Measurements from ENCODE around the gene GNL3. TPM values are rescaled to one million over a fixed set of nuclear protein-coding genes. Genes with fewer than 3 reads are reported as not detected.

GNL3 gene
- total RNA-seq, 3 donors from 2014 or later, result 324 to 336 (median 330) TPM

Other genes with a start within 250 kb of the GNL3 start
- under 1 TPM; 0.05 to 0.24 (median 0.08) TPM for gene SEMA3G, start 240.9 kb upstream of the GNL3 start, total RNA-seq
- gene TNNC1, start 232.0 kb upstream of the GNL3 start, total RNA-seq, result 1 to 10 TPM in 2 of 3 donors, under 1 TPM in 1; 0.46 to 1.4 (median 1.1) TPM
- gene NISCH, start 230.4 kb upstream of the GNL3 start, total RNA-seq, result 10 to 100 TPM; 60.2 to 69.1 (median 67.9) TPM
- gene STAB1, start 190.7 kb upstream of the GNL3 start, total RNA-seq, result under 1 TPM; 0.30 to 0.73 (median 0.40) TPM
- 10 to 100 TPM; 29.7 to 53.1 (median 42.8) TPM for gene NT5DC2, start 152.2 kb upstream of the GNL3 start, total RNA-seq
- gene UQCC5, start 149.4 kb upstream of the GNL3 start, total RNA-seq, result 10 to 100 TPM; 22.8 to 25.7 (median 23.2) TPM
- 10 to 100 TPM; 55.9 to 65.2 (median 64.4) TPM for gene PBRM1, start 119 bp upstream of the GNL3 start, total RNA-seq
- gene GLT8D1, start 19.8 kb downstream of the GNL3 start, total RNA-seq, result 10 to 100 TPM; 30.1 to 31.9 (median 30.6) TPM
- 100 to 1,000 TPM; 150 to 171 (median 151) TPM for gene SPCS1, start 20.1 kb downstream of the GNL3 start, total RNA-seq
- gene NEK4, start 84.9 kb downstream of the GNL3 start, total RNA-seq, result 10 to 100 TPM; 16.0 to 36.9 (median 26.9) TPM
- gene ITIH1, start 91.6 kb downstream of the GNL3 start, total RNA-seq, result under 1 TPM in 2 of 3 donors, not detected in 1; 0.15 to 0.19 TPM
- gene ITIH3, start 108.8 kb downstream of the GNL3 start, total RNA-seq, result under 1 TPM; 0.13 to 0.24 (median 0.18) TPM
- gene ITIH4, start 144.6 kb downstream of the GNL3 start, total RNA-seq, result 1 to 10 TPM; 6.9 to 8.2 (median 8.0) TPM
- 1 to 10 TPM in 1 of 3 donors, under 1 TPM in 2; 0.38 to 1.2 (median 0.58) TPM for gene MUSTN1, start 149.0 kb downstream of the GNL3 start, total RNA-seq
- 10 to 100 TPM; 20.0 to 26.0 (median 25.6) TPM for gene STIMATE, start 211.5 kb downstream of the GNL3 start, total RNA-seq

All from activated T-cell treated with anti-CD3 and anti-CD28 coated beads, Interleukin-2, amount 50 U/mL, for 4 hours (primary cell).